A549 treated with RU486 at 1 μM for 4 hours (cell line): ENCODE results near the gene SLC13A2. TPM values are rescaled to one million over a fixed set of nuclear protein-coding genes. Genes with fewer than 3 reads are reported as not detected.

ENCODE experiments used
- total RNA-seq: library from RNA; stranded (reverse); fragments of 200-300 nt; extraction: Qiagen RNA extraction; gene quantifications from 5 replicates; pipeline ENCODE4 v1.2.3, GENCODE V29; 2022; ENCODE audit warnings: low read depth

The SLC13A2 gene
- 0.10 to 0.18 TPM (median 0.14 TPM) in 4 of 5 replicates, not detected in the other for total RNA-seq

DNA sequence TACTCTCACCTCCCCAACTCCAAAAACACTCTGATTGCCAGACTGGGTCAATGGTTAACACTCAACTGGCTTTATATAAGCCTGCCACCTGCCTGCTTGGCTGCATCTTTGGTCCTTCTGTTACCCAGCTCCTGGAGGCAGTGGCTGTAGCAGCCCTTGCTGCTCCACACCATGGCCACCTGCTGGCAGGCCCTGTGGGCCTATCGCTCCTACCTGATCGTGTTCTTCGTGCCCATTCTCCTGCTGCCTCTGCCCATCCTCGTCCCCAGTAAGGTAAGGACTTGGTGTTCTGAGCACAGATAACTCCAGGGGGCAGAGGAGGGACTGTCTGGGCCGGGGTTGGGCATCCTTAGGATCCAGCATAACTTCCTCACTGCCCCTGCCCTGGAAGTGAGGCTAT is at the start of gene SLC13A2:
Gene SLC13A2 (plus strand): TSS at position 103 of the 400 bp plus-strand sequence. CDS start 69 bp downstream, at position 172.

GRCh38 chr17:28505986-28506665 is 32.7 kb downstream of the SLC13A2 start, which contains the start of gene FOXN1:
TSS of gene FOXN1 (plus strand) at chr17:28506348. CDS start at chr17:28523970, 17,622 bp downstream.

Other genes with a start within 250 kb of the SLC13A2 start
- 48.1 to 56.0 TPM (median 51.1 TPM) in 5 replicates for gene TMEM97, start 154.4 kb upstream of the SLC13A2 start, total RNA-seq
- 57.2 to 59.9 TPM (median 57.8 TPM) in 5 replicates for gene IFT20, start 138.2 kb upstream of the SLC13A2 start, total RNA-seq
- 39.9 to 54.1 TPM (median 46.9 TPM) in 5 replicates for gene TNFAIP1, start 137.9 kb upstream of the SLC13A2 start, total RNA-seq
- 139 to 167 TPM (median 160 TPM) in 5 replicates for gene POLDIP2, start 116.1 kb upstream of the SLC13A2 start, total RNA-seq
- gene SEBOX, start 108.4 kb upstream of the SLC13A2 start, total RNA-seq: not detected in 5 replicates
- 16.0 to 24.4 TPM (median 22.0 TPM) in 5 replicates for gene VTN, start 103.3 kb upstream of the SLC13A2 start, total RNA-seq
- gene SARM1, start 102.0 kb upstream of the SLC13A2 start, total RNA-seq: 4.3 to 7.2 TPM (median 5.2 TPM) in 5 replicates
- 16.1 to 21.6 TPM (median 20.2 TPM) in 5 replicates for gene SLC46A1, start 67.4 kb upstream of the SLC13A2 start, total RNA-seq
- gene FOXN1, start 32.7 kb downstream of the SLC13A2 start, total RNA-seq: not detected in 5 replicates
- 25.1 to 32.6 TPM (median 29.0 TPM) in 5 replicates for gene UNC119, start 79.0 kb downstream of the SLC13A2 start, total RNA-seq
- 55.8 to 58.4 TPM (median 56.6 TPM) in 5 replicates for gene PIGS, start 97.9 kb downstream of the SLC13A2 start, total RNA-seq
- gene ALDOC, start 103.3 kb downstream of the SLC13A2 start, total RNA-seq: 1.3 to 2.3 TPM (median 1.8 TPM) in 5 replicates
- gene SPAG5, start 125.4 kb downstream of the SLC13A2 start, total RNA-seq: 72.4 to 90.1 TPM (median 77.8 TPM) in 5 replicates
- gene RSKR, start 140.5 kb downstream of the SLC13A2 start, total RNA-seq: 2.2 to 4.9 TPM (median 4.2 TPM) in 5 replicates
- gene BLTP2, start 171.5 kb downstream of the SLC13A2 start, total RNA-seq: 56.4 to 74.1 TPM (median 58.8 TPM) in 5 replicates
- 79.5 to 87.0 TPM (median 84.5 TPM) in 5 replicates for gene SDF2, start 188.3 kb downstream of the SLC13A2 start, total RNA-seq
- gene SUPT6H, start 188.6 kb downstream of the SLC13A2 start, total RNA-seq: 69.2 to 74.1 TPM (median 72.2 TPM) in 5 replicates
- 1.2 to 2.3 TPM (median 1.5 TPM) in 5 replicates for gene PROCA1, start 238.2 kb downstream of the SLC13A2 start, total RNA-seq
- gene RAB34, start 244.2 kb downstream of the SLC13A2 start, total RNA-seq: 220 to 279 TPM (median 265 TPM) in 5 replicates
- gene RPL23A, start 246.3 kb downstream of the SLC13A2 start, total RNA-seq: 1,999 to 2,848 TPM (median 2,238 TPM) in 5 replicates